PFSK-1 (cell line): ENCODE results near the gene HHLA2.

Source experiments
- FOXP2 ChIP-seq: optimal IDR thresholded peaks from 2 replicates; pipeline ENCODE3; 2011; ENCODE audit warnings: borderline replicate concordance, control low read depth, inconsistent platforms; ENCODE audit not compliant: insufficient read depth; ENCODE audit errors: extremely low read length, extremely low read depth
- POLR2AphosphoS5 ChIP-seq: IDR thresholded peaks from 2 replicates; pipeline ENCODE4 v1.6.1; 2012; ENCODE audit warnings: low read depth, mild to moderate bottlenecking, control low read depth, low read length, moderate library complexity
- REST ChIP-seq, 2 experiments: IDR thresholded peaks; 2 replicates each; pipeline versions ENCODE4 v1.6.1 to v1.8.0; 2011 to 2012; ENCODE audit warnings: low read depth in 2 of 2, low read length in 2 of 2, control low read depth in 1 of 2, inconsistent platforms in 1 of 2, mild to moderate bottlenecking in 1 of 2, moderate library complexity in 1 of 2; ENCODE audit not compliant: insufficient read depth in 1 of 2
- SIN3A ChIP-seq: IDR thresholded peaks from 2 replicates; pipeline ENCODE4 v1.6.1; 2012; ENCODE audit warnings: mild to moderate bottlenecking, low read length, moderate library complexity, borderline replicate concordance; ENCODE audit not compliant: insufficient read depth
- TAF1 ChIP-seq: IDR thresholded peaks from 2 replicates; pipeline ENCODE4 v1.6.1; 2012; ENCODE audit warnings: low read length, control low read depth, borderline replicate concordance; ENCODE audit not compliant: insufficient read depth

DNA sequence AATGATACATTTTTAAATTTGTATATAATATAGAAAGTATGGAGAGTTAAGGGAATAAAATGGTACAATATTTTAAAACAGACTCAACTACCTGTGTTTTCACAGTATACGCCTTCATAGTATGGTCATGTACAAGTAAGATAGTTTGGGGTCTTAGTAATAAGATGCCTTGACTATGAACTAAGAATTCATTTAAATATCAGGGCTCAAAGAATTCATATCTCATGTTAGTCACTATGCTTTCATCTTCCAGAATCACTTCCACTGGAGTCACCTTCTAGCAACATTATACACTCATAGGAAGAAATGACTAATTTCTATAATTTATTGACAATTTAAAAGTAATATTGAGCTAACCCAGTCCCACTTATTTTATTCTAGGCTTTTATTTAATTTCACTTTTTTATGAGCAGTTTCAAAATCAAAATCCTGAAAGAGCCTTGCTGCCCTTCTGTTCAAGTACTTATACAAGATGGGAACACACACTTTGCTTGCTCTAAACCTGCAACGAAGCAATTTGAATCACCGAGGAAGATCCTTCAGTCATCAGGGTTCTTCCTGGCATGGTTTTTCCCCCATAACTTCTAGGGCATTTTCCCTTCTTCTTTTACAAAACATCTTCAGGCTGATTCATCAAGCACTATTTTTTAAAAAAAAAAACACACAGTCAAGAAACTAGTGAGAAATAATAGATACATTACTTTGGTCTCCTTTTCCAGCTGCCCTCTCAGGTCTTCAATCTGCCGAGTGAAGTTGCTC, 119.9 kb downstream of the HHLA2 start:
- no peak for TF ChIP-seq POLR2AphosphoS5
- no peak for TF ChIP-seq SIN3A
- no peak for TF ChIP-seq REST (IDR thresholded peaks at IDR 0.05; ENCODE audit: insufficient read depth in 1 of 2, low read depth in 2 of 2, low read length in 2 of 2)
- TF ChIP-seq TAF1 = no peak
- no peak for TF ChIP-seq FOXP2
